HEK293 (cell line): ENCODE measurements around the gene GJC3.
A peak's percentile ranks its signal among the peaks of the same experiment; 100 is the strongest.
"Not testable (repeated sequence)": the region's sequence is repeated elsewhere in the genome, so short reads cannot be mapped to it uniquely, and the experiment has no call there.

ENCODE experiments used
- CTCF ChIA-PET: fragments of 350-600 bp; formaldehyde crosslinking; extraction: SDS; loops from one replicate; lab custom pipeline; 2021; ENCODE audit warnings: antibody characterized with exemption; lab: Yijun Ruan, JAX
- POLR2A ChIA-PET: fragments of 300-600 bp; formaldehyde crosslinking; extraction: SDS; loops from one replicate; lab custom pipeline; 2020; ENCODE audit warnings: antibody characterized with exemption, inconsistent platforms; lab: Yijun Ruan, JAX
- H3K27ac ChIP-seq: fragments of 200-500 bp; sonication (Bioruptor generic); 2 replicates; pipeline ENCODE4 v1.5.1; 2014; ENCODE audit warnings: low read depth, low read length, control low read depth, inconsistent platforms; ENCODE audit errors: extremely low read depth
- H3K36me3 ChIP-seq, 2 experiments: fragments of 200-500 bp in 1 of 2; sonication (Bioruptor generic) in 1 of 2; 1 replicate in 1 of 2; 2 replicates in 1 of 2; pipeline ENCODE4 v1.5.1; 2014 to 2017; ENCODE audit warnings: inconsistent platforms in 2 of 2, low read length in 2 of 2; ENCODE audit not compliant: control insufficient read depth in 2 of 2, insufficient read depth in 1 of 2
- H3K4me1 ChIP-seq: fragments of 200-500 bp; sonication (Bioruptor generic); 2 replicates; pipeline ENCODE4 v1.5.1; 2014; ENCODE audit warnings: mild to moderate bottlenecking, low read length, inconsistent platforms; ENCODE audit not compliant: control insufficient read depth, insufficient read depth
- H3K4me3 ChIP-seq: 2 replicates; pipeline ENCODE4 v1.5.1; 2011; ENCODE audit warnings: low read depth, mild to moderate bottlenecking, control low read depth, low read length, moderate library complexity
- H3K9me3 ChIP-seq: fragments of 200-500 bp; sonication (Bioruptor generic); 2 replicates; pipeline ENCODE4 v1.5.1; 2014; ENCODE audit warnings: low read depth, low read length, inconsistent platforms; ENCODE audit not compliant: control insufficient read depth, insufficient read depth
- ZBTB1 ChIP-seq: fragments of 450-650 bp; formaldehyde crosslinking; IDR thresholded peaks from 2 replicates; pipeline ENCODE4 v1.5.1; 2016; ENCODE audit warnings: missing biosample characterization, missing genetic modification characterization
- ZFP3 ChIP-seq: fragments of 450-650 bp; formaldehyde crosslinking; IDR thresholded peaks from 2 replicates; pipeline ENCODE4 v1.5.1; 2016; ENCODE audit warnings: low read depth, missing biosample characterization, missing genetic modification characterization
- ZIC2 ChIP-seq: fragments of 450-650 bp; formaldehyde crosslinking; IDR thresholded peaks from 2 replicates; pipeline ENCODE4 v1.5.1; 2016; ENCODE audit warnings: missing biosample characterization, missing genetic modification characterization
- ZNF214 ChIP-seq: fragments of 450-650 bp; formaldehyde crosslinking; IDR thresholded peaks from 2 replicates; pipeline ENCODE4 v1.5.1; 2017; ENCODE audit warnings: missing biosample characterization, mild to moderate bottlenecking, missing genetic modification characterization, borderline replicate concordance
- ZNF274 ChIP-seq, 2 experiments: fragments of 200-500 bp in 1 of 2; fragments of 450-650 bp in 1 of 2; sonication (Bioruptor generic) in 1 of 2; formaldehyde crosslinking in 1 of 2; IDR thresholded peaks; 2 replicates each; pipeline versions ENCODE4 v1.5.1 to v1.6.1; 2014 to 2016; ENCODE audit warnings: borderline replicate concordance in 1 of 2, inconsistent platforms in 1 of 2, low read length in 1 of 2, missing biosample characterization in 1 of 2, missing genetic modification characterization in 1 of 2
- ZNF473 ChIP-seq: fragments of 450-650 bp; formaldehyde crosslinking; IDR thresholded peaks from 2 replicates; pipeline ENCODE4 v1.5.1; 2017; ENCODE audit warnings: missing biosample characterization, missing genetic modification characterization
- ZNF48 ChIP-seq: fragments of 450-650 bp; formaldehyde crosslinking; IDR thresholded peaks from 2 replicates; pipeline ENCODE4 v1.5.1; 2016; ENCODE audit warnings: missing biosample characterization, missing genetic modification characterization
- ZNF514 ChIP-seq: fragments of 450-650 bp; formaldehyde crosslinking; IDR thresholded peaks from 2 replicates; pipeline ENCODE4 v1.5.1; 2016; ENCODE audit warnings: missing biosample characterization, missing genetic modification characterization
- ZNF518A ChIP-seq: fragments of 450-650 bp; formaldehyde crosslinking; conservative IDR thresholded peaks from 2 replicates; pipeline ENCODE4 v1.5.1; 2016; ENCODE audit warnings: low read depth, missing biosample characterization, missing genetic modification characterization
- ZNF654 ChIP-seq: fragments of 450-650 bp; formaldehyde crosslinking; IDR thresholded peaks from 2 replicates; pipeline ENCODE4 v1.5.1; 2016; ENCODE audit warnings: low read depth, missing biosample characterization, missing genetic modification characterization
- ZXDB ChIP-seq: fragments of 450-650 bp; formaldehyde crosslinking; IDR thresholded peaks from 2 replicates; pipeline ENCODE4 v1.5.1; 2016; ENCODE audit warnings: missing biosample characterization, missing genetic modification characterization

The GJC3 gene

GRCh38 chr7:99953649-99954048, 24.2 kb upstream of the GJC3 start:
- POLR2A ChIA-PET = no interaction called here

GRCh38 chr7:99952649-99953048, 23.2 kb upstream of the GJC3 start:
- CTCF ChIA-PET, H3K27ac ChIP-seq, H3K9me3 ChIP-seq, POLR2A ChIA-PET, H3K4me3 ChIP-seq, H3K36me3 ChIP-seq, H3K4me1 ChIP-seq: not testable (repeated sequence)

More at GRCh38 chr7:99953649-99954048, 24.2 kb upstream of the GJC3 start:
- CTCF ChIA-PET = interaction anchor here (0.6 to 0.9 kb wide), 3 partner anchors 26 to 200 kb away, joined by 3 to 7 read pairs (median 6); no protein-coding TSS in a partner anchor
- Histone ChIP-seq H3K36me3 (no peaks in the 10 kb centered on the region), H3K4me1 (no peaks in the 10 kb centered on the region), H3K9me3 (no peaks in the 10 kb centered on the region), H3K4me3 (no peak overlapping the region), H3K27ac (no peak overlapping the region)
- 0 out of 2 replicates have a peak, but pooled peaks have one; percentile 1 for TF ChIP-seq ZIC2 (tag by site-specific recombination)
- TF ChIP-seq ZFP3 (tag by site-specific recombination) = no peak
- 0 out of 2 replicates have a peak, but pooled peaks have one; percentile 42 for TF ChIP-seq ZNF518A (tag by site-specific recombination)

- H3K4me3 ChIP-seq, POLR2A ChIA-PET, H3K36me3 ChIP-seq, H3K27ac ChIP-seq, H3K9me3 ChIP-seq, H3K4me1 ChIP-seq: not testable (repeated sequence)
- CTCF ChIA-PET = interaction anchor here (1.8 kb wide), 1 partner anchor 37 kb away, joined by 5 read pairs; no protein-coding TSS in a partner anchor
Measured at GRCh38 chr7:99950819-99951218, 21.4 kb upstream of the GJC3 start.

- Histone ChIP-seq H3K36me3 (no peaks in the 10 kb centered on the region), H3K4me1 (no peaks in the 10 kb centered on the region), H3K27ac (no peak overlapping the region), H3K4me3 (no peak overlapping the region), H3K9me3 (no peaks in the 10 kb centered on the region)
- ChIA-PET CTCF (interaction anchor here (0.5 to 1.8 kb wide), 6 partner anchors 11 to 458 kb away, joined by 3 to 6 read pairs (median 4); partner anchors contain the start of gene TRIM4), POLR2A (interaction anchor here (1.2 kb wide), 1 partner anchor 20 kb away, joined by 3 read pairs; the partner anchor contains the start of gene GJC3)
- TF ChIP-seq ZNF214 (tag by site-specific recombination) (no peak), ZNF274 (IDR thresholded peaks at IDR 0.05; ENCODE audit: low read length) (no peak), ZNF274 (tag by site-specific recombination; IDR thresholded peaks at IDR 0.05; ENCODE audit: borderline replicate concordance) (no peak), ZNF473 (tag by site-specific recombination) (no peak), ZNF654 (0 out of 2 replicates have a peak, but pooled peaks have one; percentile 7), ZXDB (tag by site-specific recombination) (no peak), ZNF48 (no peak), ZBTB1 (no peak), ZNF514 (no peak)
Measured at GRCh38 chr7:99949645-99950228, 20.3 kb upstream of the GJC3 start.
